NCI-H2029 treated with DMSO at 0.1 percent for 48 hours (cell line): ENCODE data around the gene DYRK1B.

Source experiments
- DNase-seq: peaks from one replicate; lab custom pipeline; 2025; lab: John Stamatoyannopoulos, UW

DYRK1B gene

GRCh38 chr19:39858541-39858940 is 24.6 kb upstream of the DYRK1B start:
- DNase-seq = peak; percentile 21

GRCh38 chr19:39852882-39853281 is 18.9 kb upstream of the DYRK1B start:
- no peak for DNase-seq

- no peak for DNase-seq
Measured at GRCh38 chr19:39850892-39851291, 16.9 kb upstream of the DYRK1B start.

GRCh38 chr19:39848392-39848791 is 14.4 kb upstream of the DYRK1B start:
- DNase-seq = no peak

GRCh38 chr19:39847525-39847924 is 13.6 kb upstream of the DYRK1B start:
- DNase-seq = no peak

- DNase-seq = no peak
Measured at GRCh38 chr19:39846678-39847486, 12.9 kb upstream of the DYRK1B start.

- DNase-seq = peak; percentile 71
Measured at GRCh38 chr19:39845933-39846677, 12.1 kb upstream of the DYRK1B start, which contains the start of gene FBL. Gene FBL, minus strand, starts transcription at chr19:39846379. Its CDS starts 79 bp downstream, at chr19:39846300.

- no peak for DNase-seq
Measured at GRCh38 chr19:39845584-39845932, 11.6 kb upstream of the DYRK1B start.

- DNase-seq = no peak
Measured at GRCh38 chr19:39845172-39845571, 11.2 kb upstream of the DYRK1B start.

- peak; percentile 5 for DNase-seq
Measured at GRCh38 chr19:39843919-39844793, 10.2 kb upstream of the DYRK1B start.

- no peak for DNase-seq
Measured at GRCh38 chr19:39842693-39843435, 8.9 kb upstream of the DYRK1B start.

- DNase-seq = no peak
Measured at GRCh38 chr19:39841041-39841440, 7.1 kb upstream of the DYRK1B start.

- DNase-seq = no peak
Measured at GRCh38 chr19:39840492-39840891, 6.5 kb upstream of the DYRK1B start.

- no peak for DNase-seq
Measured at GRCh38 chr19:39839678-39840327, 5.8 kb upstream of the DYRK1B start.

GRCh38 chr19:39838569-39838968 is 4.6 kb upstream of the DYRK1B start:
- DNase-seq = no peak

GRCh38 chr19:39837978-39838377 is 4.0 kb upstream of the DYRK1B start:
- DNase-seq = no peak

- no peak for DNase-seq
Measured at GRCh38 chr19:39834287-39834841, 402 bp upstream of the DYRK1B start.

- DNase-seq = no peak
Measured at GRCh38 chr19:39833160-39833463, 850 bp downstream of the DYRK1B start.

- DNase-seq = no peak
Measured at GRCh38 chr19:39832341-39833083, 1.4 kb downstream of the DYRK1B start.

- DNase-seq = no peak
Measured at GRCh38 chr19:39831679-39832078, 2.3 kb downstream of the DYRK1B start.
